SH-SY5Y (cell line): Measurements from ENCODE around the gene BBS12.

Source experiments
- GATA2 ChIP-seq: IDR thresholded peaks from 2 replicates; pipeline ENCODE4 v1.6.1; 2011; ENCODE audit warnings: mild to moderate bottlenecking, low read depth, low read length
- GATA3 ChIP-seq: IDR thresholded peaks from 2 replicates; pipeline ENCODE4 v1.6.1; 2011; ENCODE audit warnings: low read depth, mild to moderate bottlenecking, low read length, moderate library complexity

DNA sequence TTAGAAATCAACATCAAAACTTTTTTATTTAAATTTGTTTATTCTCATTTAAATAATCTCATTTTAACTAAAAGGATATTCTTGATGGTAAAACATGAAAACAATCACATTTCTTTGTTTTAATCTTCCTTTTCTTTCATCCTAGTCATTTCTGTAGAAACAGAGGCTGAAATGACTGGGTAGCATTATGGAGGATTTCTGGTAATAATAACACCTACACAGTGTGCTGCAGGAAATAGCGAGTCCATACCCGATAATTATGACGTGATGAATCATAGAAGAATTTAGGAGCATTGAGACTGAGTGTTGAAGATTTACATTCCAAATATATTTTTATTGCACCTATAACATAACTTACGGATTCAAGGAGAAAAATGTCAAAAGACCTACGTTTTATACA lies 31.4 kb upstream of the BBS12 start:
- TF ChIP-seq GATA3: no peak
- no peak for TF ChIP-seq GATA2
